AG09309 (cell line): ENCODE data around the gene NCOA7.
"Not testable (repeated sequence)": the region's sequence is repeated elsewhere in the genome, so short reads cannot be mapped to it uniquely, and the experiment has no call there.

Experiments
- DNase-seq: peaks from one replicate; pipeline ENCODE4 v3.0.0-alpha.2; 2010; ENCODE audit warnings: low read depth
- H3K4me3 ChIP-seq: 2 replicates; pipeline ENCODE4 v1.5.1; 2011; ENCODE audit warnings: mild to moderate bottlenecking, low read depth, low read length, moderate library complexity; ENCODE audit not compliant: control insufficient read depth
- CTCF ChIP-seq: IDR thresholded peaks from 2 replicates; pipeline ENCODE4 v1.5.1; 2011; ENCODE audit warnings: mild to moderate bottlenecking, low read depth, low read length, inconsistent platforms; ENCODE audit not compliant: insufficient read depth, control insufficient read depth; ENCODE audit errors: missing control alignments

The NCOA7 gene

GRCh38 chr6:125949069-125949468 is 158.3 kb downstream of the NCOA7 start:
- no peak for DNase-seq
- TF ChIP-seq CTCF = no peak

GRCh38 chr6:125950293-125950692 is 159.5 kb downstream of the NCOA7 start:
- TF ChIP-seq CTCF = no peak
- H3K4me3 ChIP-seq = no peak overlapping the region
- peak; percentile 46 for DNase-seq

More at GRCh38 chr6:125949069-125949468, 158.3 kb downstream of the NCOA7 start:
- H3K4me3 ChIP-seq = no peak overlapping the region

DNA sequence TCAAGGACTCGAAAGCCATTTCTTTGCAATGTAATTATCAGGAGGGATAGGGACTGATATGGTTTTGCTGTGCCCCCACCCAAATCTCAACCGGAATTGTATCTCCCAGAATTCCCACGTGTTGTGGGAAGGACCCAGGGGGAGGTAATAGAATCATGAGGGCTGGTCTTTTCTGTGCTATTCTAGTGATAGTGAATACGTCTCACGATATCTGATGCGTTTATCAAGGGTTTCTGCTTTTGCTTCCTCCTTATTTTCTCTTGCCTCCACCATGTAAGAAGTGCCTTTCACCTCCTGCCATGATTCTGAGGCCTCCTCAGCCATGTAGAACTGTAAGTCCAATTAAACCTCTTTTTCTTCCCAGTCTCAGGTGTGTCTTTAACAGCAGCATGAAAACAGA is 160.0 kb downstream of the NCOA7 start:
- not testable (repeated sequence) for H3K4me3 ChIP-seq, DNase-seq

GRCh38 chr6:125951323-125951722 is 160.6 kb downstream of the NCOA7 start:
- no peak overlapping the region for H3K4me3 ChIP-seq
- no peak for DNase-seq
- TF ChIP-seq CTCF = no peak

- TF ChIP-seq CTCF = peak; percentile 73
- DNase-seq = no peak
- no peak overlapping the region for H3K4me3 ChIP-seq
These were observed 162.2 kb downstream of the NCOA7 start for GRCh38 chr6:125952764-125953501.

DNA sequence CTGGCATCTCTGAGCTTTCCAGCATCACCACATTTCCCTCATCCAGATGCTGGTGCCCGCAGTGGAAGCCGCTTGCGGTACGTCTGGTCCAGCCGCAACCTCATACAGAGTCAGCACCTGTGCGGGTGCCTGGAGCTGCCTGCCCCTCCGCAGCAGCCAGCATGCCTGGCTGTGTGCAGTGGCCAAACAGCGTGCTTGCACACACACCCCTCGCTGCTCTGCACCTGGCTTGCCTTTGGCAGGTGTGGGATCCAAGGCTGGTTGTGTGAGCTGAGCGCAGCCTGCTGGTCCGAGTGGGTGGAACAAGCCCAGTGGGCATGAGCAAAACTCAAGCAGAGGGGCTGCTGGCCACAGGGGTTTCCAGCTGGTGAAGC is 162.7 kb downstream of the NCOA7 start:
- DNase-seq = no peak
- peak; percentile 37 for TF ChIP-seq CTCF
- H3K4me3 ChIP-seq = no peak overlapping the region

DNA sequence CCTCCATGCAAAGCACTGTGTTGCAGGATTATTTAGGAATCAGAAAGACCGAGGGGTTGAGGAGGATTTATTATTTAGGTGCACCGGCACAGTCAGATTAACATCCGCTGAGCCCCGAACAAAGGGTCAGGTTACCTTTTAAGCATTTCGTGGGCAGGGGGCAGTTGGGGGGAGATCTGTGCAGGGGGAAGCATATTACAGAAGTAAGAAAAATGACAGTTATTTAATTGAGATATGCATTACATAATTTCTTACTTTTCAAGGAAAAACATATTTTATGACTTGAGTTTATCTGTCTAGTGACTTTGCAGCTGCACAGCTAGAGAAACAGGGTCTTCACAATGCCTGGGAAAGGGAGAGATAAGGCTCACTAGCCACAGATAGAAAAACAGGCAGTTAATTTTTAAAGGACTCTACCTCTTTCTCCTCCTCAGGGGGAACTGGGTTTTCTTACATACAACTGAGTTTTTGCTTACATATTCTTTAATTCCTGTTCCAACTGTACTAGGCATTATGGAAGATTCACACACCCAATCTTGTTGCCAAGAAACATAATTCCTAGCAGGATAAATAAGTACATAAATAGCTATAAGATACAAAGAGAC is 164.1 kb downstream of the NCOA7 start:
- TF ChIP-seq CTCF = no peak
- no peak overlapping the region for H3K4me3 ChIP-seq
- DNase-seq = no peak
